GM12878 (cell line): ENCODE measurements around the gene MYCT1. TPM values are rescaled to one million over a fixed set of nuclear protein-coding genes. Genes with fewer than 3 reads are reported as not detected.

Experiments used
- ATAC-seq: fragments of 200-7000 bp; cut with Tn5 transposase; 3 replicates; pipeline ENCODE4 v1.9.1; 2020; ENCODE audit warnings: mild to moderate bottlenecking, moderate library complexity
- BruUV-seq: library from RNA; stranded (reverse); fragments of 400-500 nt; replicated peaks from 2 replicates; lab custom pipeline; 2021; lab: Mats Ljungman, UMichigan
- CTCF ChIA-PET: fragments of 300-600 bp; sonication (Branson Sonifier 250); formaldehyde crosslinking; extraction: SDS; loops from one replicate; lab custom pipeline; 2021; ENCODE audit warnings: inconsistent platforms; lab: Yijun Ruan, JAX
- POLR2A ChIA-PET: fragments of 350-600 bp; formaldehyde crosslinking; extraction: SDS; loops from one replicate; lab custom pipeline; 2021; ENCODE audit warnings: inconsistent platforms; lab: Charles Lee
- RAD21 ChIA-PET: fragments of 300-600 bp; sonication (Branson Sonifier 250); formaldehyde crosslinking; loops from one replicate; lab custom pipeline; 2023; ENCODE audit warnings: antibody characterized with exemption; ENCODE audit not compliant: unreplicated experiment; lab: Charles Lee
- SMC1A ChIA-PET: fragments of 300-600 bp; sonication (Branson Sonifier 250); formaldehyde crosslinking; loops from one replicate; lab custom pipeline; 2023; ENCODE audit not compliant: unreplicated experiment, uncharacterized antibody; lab: Charles Lee
- DNase-seq: peaks from one replicate; pipeline ENCODE4 v3.0.0-alpha.2; 2011; ENCODE audit warnings: low read depth, low spot score
- FAIRE-seq: peaks from 3 replicates; lab custom pipeline; 2011; peaks lifted over from hg19 to GRCh38; lab: Jason Lieb, UNC
- H2AFZ ChIP-seq: 2 replicates; pipeline ENCODE4 v1.6.0; 2011; ENCODE audit warnings: low read depth, low read length, control low read depth; ENCODE audit not compliant: control insufficient read depth
- H3K27ac ChIP-seq: 2 replicates; pipeline ENCODE4 v1.5.1; 2011; ENCODE audit warnings: control low read depth; ENCODE audit not compliant: control insufficient read depth, insufficient read depth
- H3K27me3 ChIP-seq, 2 experiments: replicated peaks in 1 of 2; 2 replicates each; pipeline versions ENCODE4 v1.6.0 to v1.6.1; 2011; ENCODE audit warnings: low read length in 1 of 2; ENCODE audit not compliant: control insufficient read depth in 2 of 2, insufficient read depth in 2 of 2
- H3K36me3 ChIP-seq, 2 experiments: 2 replicates each; pipeline ENCODE4 v1.5.1; 2011; ENCODE audit warnings: low read length in 1 of 2; ENCODE audit not compliant: control insufficient read depth in 2 of 2, insufficient read depth in 2 of 2
- H3K4me1 ChIP-seq: 2 replicates; pipeline ENCODE4 v1.6.1; 2011; ENCODE audit warnings: mild to moderate bottlenecking, low read length, moderate library complexity, mixed read lengths; ENCODE audit not compliant: control insufficient read depth, insufficient read depth
- H3K4me2 ChIP-seq: 2 replicates; pipeline ENCODE4 v1.6.0; 2011; ENCODE audit warnings: control low read depth; ENCODE audit not compliant: control insufficient read depth, insufficient read depth
- H3K4me3 ChIP-seq: fragments of 200-600 bp; sonication (generic); 2 replicates; pipeline ENCODE4 v1.5.1; 2016
- H3K79me2 ChIP-seq: 2 replicates; pipeline ENCODE4 v1.6.0; 2011; ENCODE audit warnings: low read length; ENCODE audit not compliant: control insufficient read depth, insufficient read depth
- H3K9ac ChIP-seq: 2 replicates; pipeline ENCODE4 v1.8.0; 2011; ENCODE audit warnings: low read length, control low read depth, mixed read lengths; ENCODE audit not compliant: control insufficient read depth, insufficient read depth
- H3K9me3 ChIP-seq: replicated peaks from 3 replicates; pipeline ENCODE4 v1.5.1; 2011; ENCODE audit warnings: mild to moderate bottlenecking, low read length; ENCODE audit not compliant: control insufficient read depth, insufficient read depth
- H4K20me1 ChIP-seq: 2 replicates; pipeline ENCODE4 v1.6.0; 2011; ENCODE audit not compliant: control insufficient read depth, insufficient read depth
- ASH2L ChIP-seq: fragments of 300-600, 200-600 bp; sonication (generic); IDR thresholded peaks from 2 replicates; pipeline ENCODE4 v1.6.1; 2017; ENCODE audit warnings: low read depth, mild to moderate bottlenecking, borderline replicate concordance
- BCLAF1 ChIP-seq: fragments of 450-650 bp; IDR thresholded peaks from 2 replicates; pipeline ENCODE4 v1.6.1; 2017; ENCODE audit warnings: antibody characterized with exemption, mild to moderate bottlenecking, moderate library complexity
- CHD2 ChIP-seq: IDR thresholded peaks from 2 replicates; pipeline ENCODE4 v1.6.1; 2011; ENCODE audit warnings: low read depth, low read length, improper control_type of control experiment, borderline replicate concordance
- ESRRA ChIP-seq: IDR thresholded peaks from 2 replicates; pipeline ENCODE4 v1.6.1; 2012; ENCODE audit warnings: mild to moderate bottlenecking, low read length, improper control_type of control experiment
- HSF1 ChIP-seq: fragments of 150-350 bp; IDR thresholded peaks from 2 replicates; pipeline ENCODE4 v1.6.1; 2014; ENCODE audit warnings: mild to moderate bottlenecking, low read depth, low read length
- JUNB ChIP-seq: IDR thresholded peaks from 2 replicates; pipeline ENCODE4 v1.6.1; 2016; ENCODE audit warnings: antibody characterized with exemption, mild to moderate bottlenecking
- KDM1A ChIP-seq: fragments of 200-600 bp; sonication (generic); IDR thresholded peaks from 2 replicates; pipeline ENCODE4 v1.6.1; 2016; ENCODE audit warnings: borderline replicate concordance
- MXI1 ChIP-seq: fragments of 150-350 bp; IDR thresholded peaks from 2 replicates; pipeline ENCODE4 v1.6.1; 2011; ENCODE audit warnings: low read depth, mild to moderate bottlenecking, inconsistent platforms, low read length, improper control_type of control experiment
- RELA ChIP-seq: fragments of 450-650 bp; IDR thresholded peaks from 2 replicates; pipeline ENCODE4 v1.8.0; 2014; ENCODE audit warnings: borderline replicate concordance; ENCODE audit not compliant: partially characterized antibody
- SPI1 ChIP-seq: IDR thresholded peaks from 2 replicates; pipeline ENCODE4 v1.6.1; 2011; ENCODE audit warnings: low read depth, mild to moderate bottlenecking, low read length, moderate library complexity, borderline replicate concordance; ENCODE audit not compliant: insufficient read depth
- WGBS: methylation state at CpG from one replicate; pipeline ENCODE4 v1.1.6; 2016; ENCODE audit warnings: low lambda C conversion rate; ENCODE audit not compliant: insufficient replicate concordance, insufficient coverage; ENCODE audit errors: missing lambda C conversion rate; 5-methylcytosine and 5-hydroxymethylcytosine counted together
- in situ Hi-C: fragments of 300-500 bp; cut with MboI; formaldehyde crosslinking; loops from 9 replicates; pipeline ENCODE4 v1.14.3; 2018; ENCODE audit warnings: mixed read lengths
- intact Hi-C: fragments of 100-400 bp; cut with micrococcal nuclease; formaldehyde crosslinking; loops from one replicate; pipeline ENCODE4 v1.14.2; 2022; ENCODE audit not compliant: unreplicated experiment
- polyA plus RNA-seq, 11 experiments: library from polyadenylated mRNA; depleted of rRNA in 4 of 11; unstranded in 6 of 11; stranded (reverse) in 5 of 11; fragments of >200 nt; fragmentation: Nextera tagmentation in 4 of 11; fragmentation: Illumina TruSeq in 1 of 11; extraction: Ambion mirVana in 4 of 11; extraction: Trizol in 1 of 11; gene quantifications; 1 replicate in 1 of 11; 2 replicates in 10 of 11; pipeline versions ENCODE4 v1.2.1 to v1.2.3, GENCODE V29; 2011 to 2016; ENCODE audit warnings: inconsistent platforms in 2 of 11, missing spikeins in 2 of 11, low read depth in 1 of 11
- total RNA-seq, 4 experiments: library from RNA; depleted of rRNA in 3 of 4; stranded (reverse); fragments of >200 nt in 3 of 4; fragmentation: Illumina TruSeq in 1 of 4; extraction: Trizol in 1 of 4; gene quantifications; 2 replicates each; pipeline versions ENCODE4 v1.2.1 to v1.2.3, GENCODE V29; 2013 to 2021
- TF ChIP-seq, protein P1 (sequence below): fragments of 450-650 bp; IDR thresholded peaks from 2 replicates; pipeline ENCODE4 v1.6.1; 2017; ENCODE audit warnings: mild to moderate bottlenecking, moderate library complexity

MYCT1 gene
- total and polyA plus RNA-seq, 10 of the 15 experiments (the other 5 are each of a cell fraction or from before 2014, with no cell fraction given): 0.15 TPM; not detected in 9

- ChIA-PET SMC1A (no interaction called here), POLR2A (no interaction called here), CTCF (no interaction called here), RAD21 (no interaction called here)
- H3K4me3 ChIP-seq: no peak overlapping the region
- no peaks in the 10 kb centered on the region for H3K9me3 ChIP-seq
- no peaks in the 10 kb centered on the region for H3K36me3 ChIP-seq
- no peaks in the 10 kb centered on the region for H4K20me1 ChIP-seq
- no peak for DNase-seq
- 0% methylated on average over 2 of the region's 2 CpGs for WGBS
- TF ChIP-seq BCLAF1: no peak
- TF ChIP-seq ESRRA: no peak
- no peak for TF ChIP-seq SPI1
- no peak for TF ChIP-seq HSF1
- no peak for TF ChIP-seq CHD2
- no peak for TF ChIP-seq JUNB
- TF ChIP-seq MXI1: no peak
- no peak for TF ChIP-seq RELA
- no peak for TF ChIP-seq ASH2L
- TF ChIP-seq KDM1A: no peak
- TF ChIP-seq, protein P1, sequence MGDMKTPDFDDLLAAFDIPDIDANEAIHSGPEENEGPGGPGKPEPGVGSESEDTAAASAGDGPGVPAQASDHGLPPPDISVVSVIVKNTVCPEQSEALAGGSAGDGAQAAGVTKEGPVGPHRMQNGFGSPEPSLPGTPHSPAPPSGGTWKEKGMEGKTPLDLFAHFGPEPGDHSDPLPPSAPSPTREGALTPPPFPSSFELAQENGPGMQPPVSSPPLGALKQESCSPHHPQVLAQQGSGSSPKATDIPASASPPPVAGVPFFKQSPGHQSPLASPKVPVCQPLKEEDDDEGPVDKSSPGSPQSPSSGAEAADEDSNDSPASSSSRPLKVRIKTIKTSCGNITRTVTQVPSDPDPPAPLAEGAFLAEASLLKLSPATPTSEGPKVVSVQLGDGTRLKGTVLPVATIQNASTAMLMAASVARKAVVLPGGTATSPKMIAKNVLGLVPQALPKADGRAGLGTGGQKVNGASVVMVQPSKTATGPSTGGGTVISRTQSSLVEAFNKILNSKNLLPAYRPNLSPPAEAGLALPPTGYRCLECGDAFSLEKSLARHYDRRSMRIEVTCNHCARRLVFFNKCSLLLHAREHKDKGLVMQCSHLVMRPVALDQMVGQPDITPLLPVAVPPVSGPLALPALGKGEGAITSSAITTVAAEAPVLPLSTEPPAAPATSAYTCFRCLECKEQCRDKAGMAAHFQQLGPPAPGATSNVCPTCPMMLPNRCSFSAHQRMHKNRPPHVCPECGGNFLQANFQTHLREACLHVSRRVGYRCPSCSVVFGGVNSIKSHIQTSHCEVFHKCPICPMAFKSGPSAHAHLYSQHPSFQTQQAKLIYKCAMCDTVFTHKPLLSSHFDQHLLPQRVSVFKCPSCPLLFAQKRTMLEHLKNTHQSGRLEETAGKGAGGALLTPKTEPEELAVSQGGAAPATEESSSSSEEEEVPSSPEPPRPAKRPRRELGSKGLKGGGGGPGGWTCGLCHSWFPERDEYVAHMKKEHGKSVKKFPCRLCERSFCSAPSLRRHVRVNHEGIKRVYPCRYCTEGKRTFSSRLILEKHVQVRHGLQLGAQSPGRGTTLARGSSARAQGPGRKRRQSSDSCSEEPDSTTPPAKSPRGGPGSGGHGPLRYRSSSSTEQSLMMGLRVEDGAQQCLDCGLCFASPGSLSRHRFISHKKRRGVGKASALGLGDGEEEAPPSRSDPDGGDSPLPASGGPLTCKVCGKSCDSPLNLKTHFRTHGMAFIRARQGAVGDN: no peak
- no peak overlapping the region for H3K27ac ChIP-seq
- no peak for ATAC-seq
- H2AFZ ChIP-seq: no peak overlapping the region
- no peak overlapping the region for H3K4me2 ChIP-seq
- BruUV-seq: no TSS peak
- intact Hi-C loops: no loop called here
- no peak overlapping the region for H3K9ac ChIP-seq
- no peaks in the 10 kb centered on the region for H3K27me3 ChIP-seq
- H3K4me1 ChIP-seq: no peaks in the 10 kb centered on the region
- in situ Hi-C loops: no loop called here
- no peaks in the 10 kb centered on the region for H3K79me2 ChIP-seq
- no peak for FAIRE-seq
Measured at GRCh38 chr6:152734630-152735029, 36.9 kb downstream of the MYCT1 start.
